Stimulated activated CD8-positive, alpha-beta memory T cell treated with anti-CD3 and anti-CD28 coated beads, Interleukin-15, amount 100 ng/mL, for 1 hour (primary cell): Measurements from ENCODE around the gene MVB12B.

Experiments used
- DNase-seq: peaks from one replicate; pipeline ENCODE4 v3.0.0-alpha.2; 2020; ENCODE audit warnings: low read depth

Gene MVB12B

DNA sequence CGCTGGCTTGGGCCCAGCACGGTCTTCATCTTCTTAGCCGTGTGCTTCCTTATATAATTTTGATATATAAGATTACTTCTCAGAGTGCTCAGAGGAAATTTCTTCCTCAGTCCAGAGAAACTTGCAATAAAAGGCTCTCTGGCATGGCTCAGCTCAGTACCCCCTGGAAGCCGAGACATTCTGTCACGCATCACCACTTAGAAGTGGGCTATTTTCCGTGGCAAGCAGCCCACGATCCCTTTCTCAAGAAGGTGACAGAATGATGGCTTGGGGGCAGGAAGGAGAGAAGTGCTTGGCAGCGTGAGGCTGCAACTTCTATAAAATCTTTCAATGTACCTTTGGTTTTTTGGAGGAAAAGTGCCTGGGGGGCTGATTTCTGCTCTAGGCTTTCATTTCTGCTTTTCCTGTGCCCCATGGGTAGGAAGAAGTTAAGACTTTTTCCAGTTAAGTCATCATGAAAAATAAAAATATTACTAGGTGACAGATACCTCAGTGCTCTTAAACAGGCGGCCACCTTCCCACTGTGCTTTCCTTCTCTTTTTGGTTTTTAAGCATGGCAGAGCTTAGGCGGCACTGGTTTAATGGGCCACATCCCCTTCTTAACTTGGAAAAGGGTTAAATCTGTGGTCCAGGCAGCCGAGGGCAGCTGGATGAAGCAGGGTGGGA, 104.6 kb downstream of the MVB12B start:
- no peak for DNase-seq

GRCh38 chr9:126432659-126433058, 106.0 kb downstream of the MVB12B start:
- DNase-seq = no peak

- DNase-seq = no peak
Measured at GRCh38 chr9:126435105-126435504, 108.5 kb downstream of the MVB12B start.

DNA sequence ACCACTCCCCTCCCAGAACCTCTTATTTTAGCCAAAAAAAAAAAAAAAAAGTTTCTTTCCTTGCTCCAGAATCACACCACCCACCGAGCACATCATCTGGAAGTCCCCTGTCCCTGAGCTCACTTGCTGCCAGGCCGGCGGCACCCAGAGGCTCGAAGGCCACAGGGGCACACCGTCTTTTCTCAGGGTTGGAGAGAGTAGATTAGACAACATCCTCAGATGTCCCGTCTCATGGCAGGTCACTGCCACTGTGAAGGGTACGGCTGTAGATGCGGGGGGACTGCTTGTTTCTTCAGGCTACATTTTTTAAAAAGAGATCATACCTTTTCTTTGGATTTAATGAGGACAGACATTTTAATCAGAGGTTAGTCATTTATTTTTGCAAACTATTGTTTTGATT, 109.0 kb downstream of the MVB12B start:
- DNase-seq = no peak

- DNase-seq = no peak
Measured at GRCh38 chr9:126436545-126437267, 110.1 kb downstream of the MVB12B start.

GRCh38 chr9:126437268-126437666, 110.6 kb downstream of the MVB12B start:
- DNase-seq = no peak

GRCh38 chr9:126437701-126438100, 111.1 kb downstream of the MVB12B start:
- no peak for DNase-seq

- no peak for DNase-seq
Measured at GRCh38 chr9:126438741-126439401, 112.2 kb downstream of the MVB12B start.

GRCh38 chr9:126439402-126439765, 112.8 kb downstream of the MVB12B start:
- no peak for DNase-seq

GRCh38 chr9:126439883-126440653, 113.4 kb downstream of the MVB12B start:
- no peak for DNase-seq

- no peak for DNase-seq
Measured at GRCh38 chr9:126440940-126441339, 114.3 kb downstream of the MVB12B start.

- DNase-seq = no peak
Measured at GRCh38 chr9:126442636-126443035, 116.0 kb downstream of the MVB12B start.

GRCh38 chr9:126443144-126443543, 116.5 kb downstream of the MVB12B start:
- no peak for DNase-seq

DNA sequence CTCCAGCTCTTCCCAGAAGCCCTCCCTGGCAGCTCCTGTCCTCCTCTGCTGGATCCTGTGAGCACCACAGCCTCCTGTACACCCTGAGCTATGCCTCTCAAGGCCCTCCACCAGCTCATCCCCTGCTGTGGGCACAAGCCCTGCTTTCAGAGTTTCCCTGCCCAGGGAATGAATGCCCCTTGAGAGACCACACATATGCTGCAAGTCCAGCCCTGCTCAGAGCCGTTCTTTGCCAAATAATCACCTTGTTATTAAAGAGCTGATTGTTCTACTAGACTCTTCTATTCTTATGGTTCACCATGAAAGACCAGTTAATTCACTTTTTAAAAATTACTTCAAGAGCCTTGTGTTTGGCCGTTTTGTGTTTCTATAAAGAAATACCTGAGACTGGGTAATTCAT, 121.5 kb downstream of the MVB12B start:
- DNase-seq = no peak

DNA sequence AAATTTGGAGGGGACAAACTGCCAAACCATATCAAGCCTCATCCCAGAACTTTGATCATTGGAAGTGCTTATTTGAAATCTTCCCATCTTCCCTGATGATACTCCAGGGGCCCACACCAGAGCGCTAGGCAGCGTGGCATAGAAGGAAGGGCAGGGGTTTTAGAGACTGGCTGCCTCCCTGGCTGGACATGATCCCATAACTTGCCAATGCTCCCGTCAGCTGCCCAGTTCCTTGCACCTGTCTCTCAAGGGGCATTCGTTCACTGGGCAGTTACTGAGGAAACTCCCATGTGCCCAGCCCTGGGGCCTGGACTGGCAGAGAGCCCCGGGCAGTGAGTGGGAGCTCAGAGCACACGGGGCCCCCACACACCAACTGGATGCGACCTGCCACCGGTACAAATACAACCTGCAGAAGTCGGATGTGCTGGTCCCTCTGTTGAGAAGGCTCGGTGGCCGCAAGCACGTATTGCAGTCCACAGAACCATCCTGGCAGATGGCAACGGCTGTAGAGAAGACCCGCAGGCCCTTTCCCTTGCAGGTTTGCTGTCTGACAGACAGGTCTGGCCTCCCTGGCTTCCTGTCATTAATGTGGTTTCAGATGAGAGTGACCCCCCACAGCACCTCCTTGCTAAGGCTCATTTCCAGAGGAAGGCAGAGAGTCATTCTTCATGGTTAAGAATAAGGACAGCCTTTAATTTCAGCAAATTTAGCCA, 122.4 kb downstream of the MVB12B start:
- DNase-seq = no peak

- DNase-seq = no peak
Measured at GRCh38 chr9:126449725-126450667, 123.4 kb downstream of the MVB12B start.

- DNase-seq = no peak
Measured at GRCh38 chr9:126450668-126451205, 124.1 kb downstream of the MVB12B start.

- no peak for DNase-seq
Measured at GRCh38 chr9:126451316-126451885, 124.8 kb downstream of the MVB12B start.

- no peak for DNase-seq
Measured at GRCh38 chr9:126452106-126452505, 125.5 kb downstream of the MVB12B start.
